ENCODE results near the gene MUCL3.

GRCh38 chr6:30893666-30894065 is 47.1 kb upstream of the MUCL3 start:
- TF ChIP-seq EZH2 (IDR thresholded peaks at IDR 0.05; ENCODE audit: borderline replicate concordance, low read length) (no peak), CTCF (IDR thresholded peaks at IDR 0.05; ENCODE audit: low read length) (no peak)
